NCI-H82 treated with DMSO at 0.1 percent for 48 hours (cell line): ENCODE data around the gene ARL4D.
"Not testable (repeated sequence)": the region's sequence is repeated elsewhere in the genome, so short reads cannot be mapped to it uniquely, and the experiment has no call there.

ENCODE experiments used
- DNase-seq: peaks from one replicate; lab custom pipeline; 2025; ENCODE audit not compliant: unreplicated experiment; lab: John Stamatoyannopoulos, UW

The ARL4D gene

DNA sequence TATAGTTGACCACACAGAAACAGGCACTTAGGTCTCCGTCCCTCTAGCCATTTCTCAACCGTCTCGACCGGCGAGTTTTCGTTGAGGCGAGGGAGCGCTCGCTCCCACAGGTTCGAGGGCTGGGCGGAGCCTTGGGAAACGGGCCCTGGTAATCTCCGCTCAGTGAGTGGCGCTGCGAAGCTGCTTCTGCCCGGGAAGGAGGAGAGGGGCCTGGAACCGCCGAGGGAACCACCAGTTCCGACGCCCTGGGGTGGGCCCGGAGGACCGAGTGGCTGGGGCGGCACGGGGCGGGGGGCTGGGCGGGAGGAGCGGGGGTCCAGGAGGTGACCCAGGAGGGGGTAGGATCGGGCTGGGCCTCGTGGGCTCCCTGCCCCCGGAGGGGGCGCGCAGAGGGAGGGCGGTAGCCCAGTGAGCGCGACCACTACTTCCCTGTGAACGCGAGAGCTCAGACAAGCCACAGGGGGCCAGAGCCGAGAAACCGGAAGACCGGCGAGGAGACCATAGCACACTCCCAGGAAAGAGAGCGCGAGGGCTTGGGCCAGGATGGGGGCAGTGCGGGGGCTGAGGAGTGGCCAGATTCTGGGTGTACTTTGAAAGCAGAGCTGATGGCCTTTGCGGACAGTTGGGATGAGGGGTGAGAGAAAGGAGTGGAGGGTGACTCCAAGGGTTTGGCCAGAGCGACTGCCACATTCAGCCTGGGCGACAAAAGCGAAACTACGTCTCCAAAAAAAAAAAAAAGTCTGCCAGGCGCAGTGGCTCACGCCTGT lies 29.9 kb upstream of the ARL4D start:
- no peak for DNase-seq

DNA sequence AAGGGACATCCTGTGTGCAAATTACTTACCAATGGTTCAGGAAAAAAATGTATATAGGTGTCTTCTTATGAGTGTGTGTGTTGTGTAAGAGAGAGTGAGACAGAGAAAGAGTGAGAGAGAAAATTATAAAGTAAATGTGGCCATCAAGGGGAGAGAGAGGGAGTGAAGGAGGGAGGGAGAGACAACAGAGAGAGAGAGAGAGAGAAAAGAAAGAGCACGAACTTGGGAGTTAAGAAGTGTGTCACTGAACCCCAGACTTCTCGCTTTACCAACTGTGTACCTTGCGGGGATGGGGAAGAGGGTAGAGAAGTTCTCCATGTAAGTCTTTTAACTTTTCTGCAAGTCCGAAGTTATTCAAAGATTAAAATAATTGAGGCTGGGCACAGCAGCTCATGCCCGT lies 28.8 kb upstream of the ARL4D start:
- DNase-seq, result no peak

- no peak for DNase-seq
Observed at GRCh38 chr17:43371227-43371821, 27.5 kb upstream of the ARL4D start.

DNA sequence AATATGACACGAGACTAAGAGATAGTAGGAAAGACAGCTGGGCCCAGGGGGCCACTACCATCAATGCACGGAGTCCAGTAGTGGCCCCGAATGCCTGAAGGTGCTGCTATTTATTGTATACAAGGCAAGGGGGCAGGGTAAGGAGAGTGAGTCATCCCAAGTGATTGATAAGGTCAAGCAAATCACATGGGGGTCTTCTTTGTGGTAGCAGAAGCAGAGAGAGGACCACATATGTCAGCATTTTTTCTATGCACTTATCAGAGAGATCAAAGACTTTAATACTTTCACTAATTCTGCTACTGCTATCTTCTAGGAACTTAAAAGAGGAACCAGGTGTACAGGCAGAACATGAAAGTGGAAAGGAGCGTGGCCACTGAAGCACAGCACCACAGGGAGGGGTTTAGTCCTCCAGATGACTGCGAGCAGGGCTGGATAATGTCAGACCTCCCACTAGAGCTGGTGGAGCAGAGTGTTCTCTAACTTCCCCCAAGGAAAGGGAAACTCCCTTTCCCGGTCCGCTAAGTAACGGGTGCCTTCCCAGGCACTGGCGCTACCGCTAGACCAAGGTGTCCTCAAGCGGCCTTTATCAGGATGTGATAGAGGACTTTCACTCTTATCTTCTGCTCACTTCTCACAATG lies 26.4 kb upstream of the ARL4D start:
- DNase-seq, result no peak

- no peak for DNase-seq
Observed at GRCh38 chr17:43373356-43373755, 25.4 kb upstream of the ARL4D start.

- DNase-seq, result not testable (repeated sequence)
Observed at GRCh38 chr17:43375915-43376314, 22.9 kb upstream of the ARL4D start.

DNA sequence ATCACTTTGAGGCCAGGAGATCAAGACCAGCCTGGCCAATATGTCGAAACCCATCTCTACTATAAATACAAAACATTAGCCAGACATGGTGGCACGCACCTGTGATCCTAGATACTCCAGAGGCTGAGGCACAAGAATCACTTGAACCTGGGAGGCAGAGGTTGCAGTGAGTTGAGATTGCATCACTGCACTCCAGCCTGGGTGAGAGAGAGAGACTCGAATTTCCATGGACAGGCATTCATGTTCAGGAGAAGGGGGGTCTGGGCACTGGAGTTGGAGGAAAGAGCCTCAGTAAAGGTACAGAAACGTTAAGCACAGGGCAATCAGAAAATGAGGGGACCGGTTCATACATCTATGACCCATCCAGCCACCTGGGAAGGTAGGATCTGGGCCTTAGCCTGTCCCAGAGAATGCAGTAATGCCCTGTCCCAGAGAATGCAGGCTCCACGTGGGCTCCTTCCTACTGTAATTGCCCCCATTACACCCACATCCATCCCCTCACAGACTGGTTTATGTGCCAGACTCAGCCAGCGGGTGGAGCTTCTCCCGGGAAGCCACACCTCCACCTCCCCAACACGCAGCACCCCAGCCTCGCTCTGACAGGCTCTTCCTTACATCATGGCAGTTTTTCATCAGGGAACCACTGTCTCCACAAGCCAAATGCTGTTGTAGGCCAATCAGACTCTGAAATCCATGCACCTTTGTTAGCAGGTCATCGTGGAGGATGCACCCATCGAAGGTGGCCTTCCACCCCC lies 21.6 kb upstream of the ARL4D start:
- no peak for DNase-seq

DNA sequence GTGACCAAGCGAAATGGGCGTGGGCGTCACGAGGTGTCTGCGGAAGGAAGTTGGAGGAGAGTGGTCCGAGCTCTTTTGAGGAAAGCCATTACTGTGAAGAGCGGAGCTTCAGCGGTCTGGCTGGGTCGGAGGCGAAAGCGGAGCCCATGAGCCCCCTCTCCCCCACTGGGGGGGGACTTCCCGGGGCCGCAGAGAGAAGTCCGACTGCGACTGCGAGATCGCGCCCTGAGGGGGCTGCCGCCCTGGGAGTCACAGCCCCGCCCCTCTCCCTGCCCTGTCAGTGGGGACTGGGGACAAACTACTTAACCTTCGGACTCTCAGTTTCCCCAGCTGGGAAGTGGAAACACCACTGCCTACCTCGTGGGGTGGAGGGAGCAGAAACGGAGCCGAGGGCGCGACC lies 20.0 kb upstream of the ARL4D start:
- no peak for DNase-seq

GRCh38 chr17:43380307-43380706 lies 18.5 kb upstream of the ARL4D start:
- DNase-seq, result no peak

GRCh38 chr17:43381204-43381603 lies 17.6 kb upstream of the ARL4D start:
- no peak for DNase-seq

DNA sequence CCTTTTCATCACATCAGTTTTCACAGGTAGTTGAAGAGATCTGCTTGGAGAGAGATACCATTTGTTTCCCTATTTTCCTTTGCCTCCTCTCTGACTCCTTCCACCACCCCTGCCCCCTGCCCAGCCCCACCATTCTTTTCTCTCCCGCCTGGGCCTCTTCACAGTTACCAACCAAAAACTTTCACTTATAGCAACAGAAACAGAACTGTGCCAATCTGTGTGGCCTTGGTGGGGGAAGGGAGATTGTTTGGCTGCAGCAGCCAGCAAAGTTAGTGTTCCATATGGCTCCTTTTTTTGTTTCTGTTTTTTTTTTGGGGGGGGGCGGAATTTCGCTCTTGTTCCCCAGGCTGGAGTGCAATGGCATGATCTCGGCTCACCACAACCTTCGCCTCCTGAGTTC lies 17.2 kb upstream of the ARL4D start:
- DNase-seq, result no peak

DNA sequence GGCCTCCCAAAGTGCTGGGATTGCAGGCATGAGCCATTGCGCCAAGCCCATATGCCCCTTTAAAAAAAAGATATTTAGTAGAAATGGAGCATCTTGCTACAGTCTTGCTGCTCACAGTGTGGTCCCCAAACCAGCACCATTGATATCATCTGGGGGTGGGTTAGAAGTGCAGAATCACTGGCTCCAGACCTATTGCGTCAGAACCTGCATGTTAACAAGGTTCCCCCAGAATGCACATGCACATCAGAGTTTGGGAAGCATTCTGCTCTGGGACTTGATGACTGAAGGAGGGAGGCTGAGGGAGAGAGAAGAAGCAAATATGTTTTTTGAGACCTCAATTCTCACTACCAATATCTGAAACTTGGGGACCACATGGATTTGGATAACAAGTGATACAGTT lies 16.0 kb upstream of the ARL4D start:
- DNase-seq, result no peak

- no peak for DNase-seq
Observed at GRCh38 chr17:43383372-43383771, 15.4 kb upstream of the ARL4D start.

DNA sequence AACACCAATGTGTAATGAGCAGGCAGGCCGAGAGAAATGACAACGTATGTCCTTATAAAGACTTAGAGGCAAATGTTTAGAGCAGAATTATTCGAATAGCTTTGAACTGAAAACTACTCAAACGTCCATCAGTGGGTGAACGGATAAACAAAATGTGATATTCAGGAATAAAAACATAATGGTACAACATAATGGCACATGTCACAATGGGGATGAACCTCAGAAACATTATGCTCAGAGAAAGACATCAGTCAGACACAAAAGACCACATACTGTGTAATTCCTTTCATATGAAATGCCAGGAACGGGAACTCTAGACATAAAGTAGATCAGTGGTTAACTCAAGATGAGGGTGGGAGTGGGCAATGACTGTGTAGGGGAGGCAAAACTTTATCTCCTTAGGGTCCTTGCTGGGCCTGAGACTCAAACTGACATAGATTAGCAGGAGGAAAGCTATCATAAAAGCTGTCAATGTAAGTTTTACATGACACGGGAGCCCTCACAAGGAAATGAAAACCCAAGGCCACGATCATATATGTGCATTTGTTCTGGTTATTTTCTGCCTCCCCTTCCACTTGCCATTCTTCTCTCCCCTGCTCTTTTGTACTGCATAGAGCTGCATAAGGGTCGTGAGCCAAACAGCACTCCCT lies 14.8 kb upstream of the ARL4D start:
- DNase-seq, result no peak

DNA sequence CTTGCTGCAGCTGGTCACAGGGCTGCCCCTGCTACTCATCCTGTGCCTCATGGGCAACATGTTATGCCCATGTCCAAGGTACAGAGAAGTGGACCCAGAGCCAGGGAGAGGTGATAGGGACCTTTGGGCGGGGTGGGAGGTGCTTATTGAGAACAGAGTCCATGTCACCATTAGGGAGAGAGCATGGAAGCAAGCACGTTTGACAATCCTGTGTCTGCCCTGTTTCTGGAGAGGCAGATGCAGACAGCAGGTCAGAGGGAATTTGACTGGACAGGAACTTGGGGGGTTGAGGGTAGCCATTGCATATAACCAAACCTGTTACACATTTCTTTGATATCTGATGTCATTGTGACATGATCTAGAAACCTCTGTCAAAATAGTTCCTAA lies 14.3 kb upstream of the ARL4D start:
- no peak for DNase-seq

DNA sequence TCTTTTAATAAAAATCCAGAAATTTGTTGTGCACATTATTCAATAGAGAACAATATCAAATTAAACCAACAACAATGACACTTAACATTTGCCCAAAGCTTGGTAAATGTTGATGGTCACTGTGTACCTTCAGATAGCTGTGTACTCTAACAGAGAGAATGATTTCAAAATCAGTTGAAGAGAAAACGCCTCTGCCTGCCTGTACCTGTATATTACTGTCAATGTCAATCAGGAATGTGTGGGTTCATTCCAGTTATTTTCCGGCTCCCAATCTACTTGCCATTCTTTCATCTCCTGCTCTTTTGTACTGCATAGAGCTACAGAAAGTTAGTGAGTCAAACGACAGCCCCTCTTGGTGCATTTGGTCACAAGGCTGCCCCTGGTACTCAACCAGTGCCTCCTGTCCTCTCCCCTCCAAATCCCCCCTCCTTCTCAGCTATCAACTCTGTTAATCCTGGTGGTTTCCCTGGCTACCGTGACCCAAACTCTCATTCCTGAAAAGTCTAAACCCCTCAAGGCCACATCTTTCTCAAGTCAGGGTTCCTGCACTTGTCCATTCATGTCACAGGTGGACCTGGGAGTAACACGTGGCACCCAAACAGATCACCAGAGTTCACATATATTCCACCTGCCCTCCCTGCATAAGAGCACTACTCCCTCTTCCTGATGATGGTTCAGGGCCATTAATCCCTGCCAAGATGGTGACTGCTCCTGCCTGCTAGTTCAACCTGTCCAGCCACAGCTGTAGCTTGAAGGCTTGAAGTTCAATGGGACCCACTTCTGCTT lies 13.6 kb upstream of the ARL4D start:
- no peak for DNase-seq

GRCh38 chr17:43388359-43389045 lies 10.3 kb upstream of the ARL4D start:
- peak; percentile 87 for DNase-seq

- DNase-seq, result peak; percentile 69
Observed at GRCh38 chr17:43389046-43389947, 9.5 kb upstream of the ARL4D start.

DNA sequence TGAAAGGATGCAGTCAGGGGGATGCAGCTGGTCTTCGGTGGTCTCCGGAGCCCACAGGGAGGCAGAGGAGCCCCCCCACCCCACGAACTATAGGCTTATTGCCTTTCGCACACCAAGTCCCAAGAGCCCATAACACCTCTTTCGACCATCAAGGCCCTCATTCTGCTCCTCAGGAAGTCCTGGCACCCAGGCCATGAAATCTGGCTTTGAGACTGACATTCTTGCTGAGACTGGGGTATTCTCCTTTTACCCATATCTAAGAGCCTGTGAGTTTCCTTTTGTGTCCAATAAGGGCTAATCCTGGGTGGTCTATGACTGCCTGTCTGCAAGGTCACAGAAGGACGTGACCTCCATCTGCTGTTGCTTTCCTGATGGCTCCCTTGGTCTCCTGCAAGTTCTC lies 6.4 kb upstream of the ARL4D start:
- DNase-seq, result no peak
